Stimulated activated CD4-positive, alpha-beta T cell treated with anti-CD3 and anti-CD28 coated beads, Interleukin-15, amount 100 ng/mL, for 1 hour (primary cell): ENCODE results near the gene ATRIP.
"Not testable (repeated sequence)": the region's sequence is repeated elsewhere in the genome, so short reads cannot be mapped to it uniquely, and the experiment has no call there.

ENCODE experiments used
- DNase-seq, 2 donors: peaks; one replicate each; pipeline ENCODE4 v3.0.0-alpha.2; 2020; ENCODE audit warnings: low read depth in 1 of 2, low spot score in 1 of 2

The ATRIP gene

GRCh38 chr3:48467110-48467454 lies 20.5 kb downstream of the ATRIP start:
- DNase-seq = no peak

GRCh38 chr3:48467473-48468267 lies 21.1 kb downstream of the ATRIP start:
- no peak for DNase-seq

- DNase-seq = no peak
Measured at GRCh38 chr3:48468329-48468731, 21.8 kb downstream of the ATRIP start.

GRCh38 chr3:48469046-48469915 lies 22.7 kb downstream of the ATRIP start:
- DNase-seq = no peak

GRCh38 chr3:48470286-48470685 lies 23.7 kb downstream of the ATRIP start:
- DNase-seq = no peak

GRCh38 chr3:48472673-48472922 lies 26.1 kb downstream of the ATRIP start:
- DNase-seq = no peak

- DNase-seq = peak; percentile 85 to 88
Measured at GRCh38 chr3:48472923-48473616, 26.5 kb downstream of the ATRIP start.

GRCh38 chr3:48473617-48473952 lies 27.0 kb downstream of the ATRIP start:
- no peak for DNase-seq

- DNase-seq = not testable (repeated sequence)
Measured at GRCh38 chr3:48474031-48474430, 27.5 kb downstream of the ATRIP start.

GRCh38 chr3:48474619-48475018 lies 28.1 kb downstream of the ATRIP start:
- no peak for DNase-seq

- DNase-seq = no peak
Measured at GRCh38 chr3:48475188-48475587, 28.7 kb downstream of the ATRIP start.

- DNase-seq = no peak
Measured at GRCh38 chr3:48476426-48477053, 30.0 kb downstream of the ATRIP start.

GRCh38 chr3:48477959-48478520 lies 31.5 kb downstream of the ATRIP start:
- no peak for DNase-seq

GRCh38 chr3:48478626-48479555 lies 32.4 kb downstream of the ATRIP start:
- peak in 1 of 2 donors; percentile 30 for DNase-seq

GRCh38 chr3:48480891-48481290 lies 34.4 kb downstream of the ATRIP start:
- not testable (repeated sequence) for DNase-seq

GRCh38 chr3:48482822-48483221 lies 36.3 kb downstream of the ATRIP start:
- DNase-seq = not testable (repeated sequence)

- DNase-seq = no peak
Measured at GRCh38 chr3:48486952-48487351, 40.4 kb downstream of the ATRIP start.

- no peak for DNase-seq
Measured at GRCh38 chr3:48492461-48493202, 46.1 kb downstream of the ATRIP start.

- no peak for DNase-seq
Measured at GRCh38 chr3:48493203-48493501, 46.6 kb downstream of the ATRIP start.

GRCh38 chr3:48500656-48501055 lies 54.1 kb downstream of the ATRIP start:
- DNase-seq = no peak
